ENCODE results near the gene EIF2B2. TPM values are rescaled to one million over a fixed set of nuclear protein-coding genes. Genes with fewer than 3 reads are reported as not detected.
A peak's percentile ranks its signal among the peaks of the same experiment; 100 is the strongest.

EIF2B2 gene
- total RNA-seq (2014; rRNA removed; shearing (Covaris generic)), result 39.2 and 41.4 TPM in 2 replicates
- polyA plus RNA-seq (2016; fragmentation: Nextera tagmentation; extraction: Ambion mirVana), result 36.4 and 40.5 TPM in 2 replicates
- long read RNA-seq, full-length matches to known transcripts, result 53 of 59 reads
- long read RNA-seq, partial matches to known transcripts, result 5 of 59 reads
- long read RNA-seq, other reads (novel, unspliced or antisense), result 1 of 59 reads

DNA sequence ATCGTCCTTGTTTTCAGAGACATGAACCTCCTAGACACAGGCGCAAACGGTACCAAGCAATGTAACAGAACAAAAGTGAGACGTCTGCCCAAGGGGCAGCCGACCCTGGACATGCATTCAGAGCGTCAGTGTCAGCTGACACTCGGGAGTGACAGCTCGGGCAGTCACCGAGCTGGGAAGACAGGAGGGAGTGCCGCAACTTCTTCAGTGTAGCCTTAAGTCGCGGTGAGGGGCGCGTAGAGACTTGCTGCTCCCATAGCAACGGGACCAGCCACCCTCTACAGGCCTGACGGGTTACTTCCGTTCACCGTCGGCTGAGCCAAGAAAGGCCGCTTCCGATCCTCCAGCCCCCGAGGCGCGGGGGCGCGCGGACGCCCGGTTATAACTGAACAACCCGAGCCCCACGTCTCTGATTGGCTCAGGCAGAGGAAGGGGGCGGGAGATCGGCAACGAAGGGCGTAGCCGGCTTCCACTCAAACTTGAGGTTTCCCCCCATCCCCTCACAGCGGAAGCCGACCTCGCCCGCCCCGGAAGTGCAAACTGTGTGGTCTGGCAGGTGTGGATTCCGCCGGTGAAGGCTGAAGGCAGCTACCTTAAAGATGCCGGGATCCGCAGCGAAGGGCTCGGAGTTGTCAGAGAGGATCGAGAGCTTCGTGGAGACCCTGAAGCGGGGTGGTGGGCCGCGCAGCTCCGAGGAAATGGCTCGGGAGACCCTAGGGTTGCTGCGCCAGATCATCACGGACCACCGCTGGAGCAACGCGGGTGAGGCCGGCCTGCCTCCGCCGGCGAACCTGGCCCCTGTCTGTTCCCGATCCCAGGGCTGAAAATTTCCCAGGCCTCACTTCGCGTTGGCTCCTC lies at the start of gene EIF2B2:
EIF2B2 (plus strand) TSS at position 530 of the 858 bp plus-strand sequence; CDS start at position 600, 70 bp downstream.
- H2AFZ ChIP-seq, result peak within 1 kb of the TSS; percentile 88
- no peaks in the 10 kb centered on the region for H3K27me3 Mint-ChIP-seq (ENCODE audit: insufficient read depth, low read depth, poor library complexity)
- H3K27me3 ChIP-seq (ENCODE audit: insufficient read depth), result no peaks in the 10 kb centered on the region
- no peaks in the 10 kb centered on the region for H3K9me2 ChIP-seq (ENCODE audit: insufficient read depth)
- TF ChIP-seq JUNB (IDR thresholded peaks at IDR 0.05; ENCODE audit: unreplicated experiment) (no peak), ZNF114 (CRISPR knock-in tag; IDR thresholded peaks at IDR 0.05) (no peak), CTCF (conservative IDR thresholded peaks at IDR 0.05; ENCODE audit: low read depth in 2 of 2) (0 out of 4 replicates have a peak, but pooled peaks of 1 of the 2 experiments have one; percentile 19), CREB1 (CRISPR knock-in tag; IDR thresholded peaks at IDR 0.05; ENCODE audit: low read depth) (peak; percentile 40; the same call in 1 of the 2 replicates), POLR2AphosphoS5 (IDR thresholded peaks at IDR 0.05; ENCODE audit: low read depth) (peak; percentile 68), ETS1 (IDR thresholded peaks at IDR 0.05) (peak; percentile 66; the same call in 1 of the 2 replicates)
- H3K4me1 Mint-ChIP-seq, result peaks cover 12% of the 10 kb centered on the region
- H3K4me3 ChIP-seq, result peak within 1 kb of the TSS; percentile 88
- H3K27ac Mint-ChIP-seq, result peak within 1 kb of the TSS; percentile 91
- ATAC-seq (peak; percentile 99), DNase-seq (ENCODE audit: low spot score) (peak; percentile 99)
- peaks cover 5% of the 10 kb centered on the region; the same call in 1 of the 2 replicates for H3F3A ChIP-seq (replicated peaks; ENCODE audit: low read depth)
- H3K27ac ChIP-seq (ENCODE audit: low read depth), result no peak within 1 kb of the TSS
- H3K4me2 ChIP-seq, result peak within 1 kb of the TSS; percentile 93
- no peaks in the 10 kb centered on the region; the same call in 2 of the 3 replicates for H3K9me3 Mint-ChIP-seq
- H3K4me1 ChIP-seq (ENCODE audit: insufficient read depth), result 0 out of 2 replicates have a peak, but pooled peaks cover 5% of the 10 kb centered on the region
- H3K4me3 Mint-ChIP-seq, result peak within 1 kb of the TSS; percentile 98
- peaks cover 11% of the 10 kb centered on the region; the same call in 1 of the 2 replicates for H4K20me1 ChIP-seq (replicated peaks; ENCODE audit: insufficient read depth)
- peaks cover 33% of the 10 kb centered on the region for H3K36me3 Mint-ChIP-seq (ENCODE audit: low read depth)
- H3K79me2 ChIP-seq (replicated peaks; ENCODE audit: insufficient read depth), result peaks cover 14% of the 10 kb centered on the region
- peaks cover 10% of the 10 kb centered on the region for H3K36me3 ChIP-seq (ENCODE audit: insufficient read depth)

DNA sequence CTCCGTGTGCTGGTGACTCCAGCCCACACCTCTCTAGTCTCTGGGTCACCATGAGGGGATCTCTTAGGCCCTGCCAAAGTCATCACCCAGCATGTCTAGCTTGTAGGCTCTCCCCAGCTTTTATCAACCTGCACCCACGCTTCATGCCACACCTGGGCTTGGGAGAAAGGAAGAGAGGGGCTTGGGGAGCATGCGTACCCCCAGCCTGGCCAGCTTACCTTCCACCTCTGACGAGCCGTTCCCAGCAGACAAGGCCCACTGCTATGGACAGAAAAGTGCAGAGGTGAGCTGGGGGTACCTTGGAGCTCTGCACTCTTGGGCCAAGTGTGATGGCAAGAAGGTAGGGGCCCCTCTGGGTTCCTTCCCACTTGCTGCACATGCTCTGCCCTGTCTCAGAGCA lies 49.0 kb upstream of the EIF2B2 start:
- Histone ChIP-seq H2AFZ (no peak overlapping the region), H3K27me3 (ENCODE audit: insufficient read depth) (peaks cover 12% of the 10 kb centered on the region; the same call in 1 of the 2 replicates), H3K4me3 (no peak overlapping the region), H3F3A (replicated peaks; ENCODE audit: low read depth) (no peaks in the 10 kb centered on the region; the same call in 1 of the 2 replicates), H3K9me2 (ENCODE audit: insufficient read depth) (no peaks in the 10 kb centered on the region), H3K4me1 (ENCODE audit: insufficient read depth) (peaks cover 8% of the 10 kb centered on the region), H3K4me2 (no peak overlapping the region), H3K79me2 (replicated peaks; ENCODE audit: insufficient read depth) (no peaks in the 10 kb centered on the region), H3K27ac (ENCODE audit: low read depth) (no peak overlapping the region), H4K20me1 (replicated peaks; ENCODE audit: insufficient read depth) (no peaks in the 10 kb centered on the region), H3K36me3 (ENCODE audit: insufficient read depth) (no peaks in the 10 kb centered on the region)
- Mint-ChIP-seq H3K27ac (no peak overlapping the region), H3K27me3 (ENCODE audit: insufficient read depth, low read depth, poor library complexity) (peaks cover 10% of the 10 kb centered on the region), H3K4me3 (no peak overlapping the region), H3K36me3 (ENCODE audit: low read depth) (no peaks in the 10 kb centered on the region; the same call in 2 of the 3 replicates), H3K4me1 (peaks cover 13% of the 10 kb centered on the region; the same call in 2 of the 3 replicates), H3K9me3 (no peaks in the 10 kb centered on the region)
- ATAC-seq, result no peak
- no peak for DNase-seq (ENCODE audit: low spot score)
- no peak for TF ChIP-seq STAT1 (IDR thresholded peaks at IDR 0.05; ENCODE audit: unreplicated experiment)
- no peak for TF ChIP-seq REST (IDR thresholded peaks at IDR 0.05; ENCODE audit: unreplicated experiment)
- TF ChIP-seq ZNF331 (CRISPR knock-in tag; IDR thresholded peaks at IDR 0.05; ENCODE audit: low read depth), result no peak
- TF ChIP-seq ETS1 (IDR thresholded peaks at IDR 0.05), result no peak
- TF ChIP-seq CREB1 (CRISPR knock-in tag; IDR thresholded peaks at IDR 0.05; ENCODE audit: low read depth), result no peak
- TF ChIP-seq JUNB (IDR thresholded peaks at IDR 0.05; ENCODE audit: unreplicated experiment), result no peak

Measured in GM23338 (cell line).